Fibroblast of mammary gland (primary cell): Measurements from ENCODE around the gene SEC14L1.

Experiments used
- DNase-seq: peaks from one replicate; pipeline ENCODE4 v3.0.0-alpha.2; 2010; ENCODE audit warnings: low read depth
- H3K4me3 ChIP-seq: 2 replicates; pipeline ENCODE4 v1.5.1; 2011; ENCODE audit warnings: low read depth, mild to moderate bottlenecking, low read length, moderate library complexity; ENCODE audit not compliant: control insufficient read depth
- TF ChIP-seq, protein P1 (sequence below): conservative IDR thresholded peaks from 2 replicates; pipeline ENCODE4 v1.5.1; 2011; ENCODE audit warnings: low read depth, low read length, inconsistent platforms; ENCODE audit not compliant: control insufficient read depth, insufficient read depth

Gene SEC14L1

DNA sequence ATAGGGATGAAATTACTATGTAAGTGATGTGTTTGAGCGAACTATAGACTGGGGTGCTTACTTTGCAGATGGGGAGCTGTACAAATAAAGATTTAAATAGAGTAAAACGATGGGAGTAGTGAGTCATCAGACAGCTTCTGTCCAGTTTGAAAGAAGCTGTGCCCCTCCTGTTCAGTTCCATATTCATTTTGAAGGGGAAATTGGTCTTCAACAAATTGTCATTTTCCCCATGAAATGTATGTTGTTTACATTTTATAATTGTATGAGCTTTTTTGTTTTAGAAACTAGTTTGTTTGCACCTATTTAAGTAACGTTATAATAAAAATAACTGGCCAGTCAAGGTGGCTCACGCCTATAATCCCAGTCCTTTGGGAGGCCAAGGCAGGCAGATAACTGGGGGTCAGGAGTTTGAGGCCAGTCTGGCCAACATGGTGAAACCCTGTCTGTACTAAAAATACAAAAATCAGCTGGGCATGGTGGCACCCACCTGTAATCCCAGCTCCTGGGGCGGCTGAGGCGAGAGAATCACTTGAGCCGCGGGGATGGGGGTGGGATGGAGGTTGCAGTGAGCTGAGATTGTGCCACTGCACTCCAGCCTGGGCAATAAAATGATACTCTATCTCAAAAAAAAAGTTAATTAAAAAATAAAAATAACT, 20.2 kb downstream of the SEC14L1 start:
- DNase-seq: no peak
- H3K4me3 ChIP-seq: no peak overlapping the region
- TF ChIP-seq, protein P1, sequence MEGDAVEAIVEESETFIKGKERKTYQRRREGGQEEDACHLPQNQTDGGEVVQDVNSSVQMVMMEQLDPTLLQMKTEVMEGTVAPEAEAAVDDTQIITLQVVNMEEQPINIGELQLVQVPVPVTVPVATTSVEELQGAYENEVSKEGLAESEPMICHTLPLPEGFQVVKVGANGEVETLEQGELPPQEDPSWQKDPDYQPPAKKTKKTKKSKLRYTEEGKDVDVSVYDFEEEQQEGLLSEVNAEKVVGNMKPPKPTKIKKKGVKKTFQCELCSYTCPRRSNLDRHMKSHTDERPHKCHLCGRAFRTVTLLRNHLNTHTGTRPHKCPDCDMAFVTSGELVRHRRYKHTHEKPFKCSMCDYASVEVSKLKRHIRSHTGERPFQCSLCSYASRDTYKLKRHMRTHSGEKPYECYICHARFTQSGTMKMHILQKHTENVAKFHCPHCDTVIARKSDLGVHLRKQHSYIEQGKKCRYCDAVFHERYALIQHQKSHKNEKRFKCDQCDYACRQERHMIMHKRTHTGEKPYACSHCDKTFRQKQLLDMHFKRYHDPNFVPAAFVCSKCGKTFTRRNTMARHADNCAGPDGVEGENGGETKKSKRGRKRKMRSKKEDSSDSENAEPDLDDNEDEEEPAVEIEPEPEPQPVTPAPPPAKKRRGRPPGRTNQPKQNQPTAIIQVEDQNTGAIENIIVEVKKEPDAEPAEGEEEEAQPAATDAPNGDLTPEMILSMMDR: no peak

DNA sequence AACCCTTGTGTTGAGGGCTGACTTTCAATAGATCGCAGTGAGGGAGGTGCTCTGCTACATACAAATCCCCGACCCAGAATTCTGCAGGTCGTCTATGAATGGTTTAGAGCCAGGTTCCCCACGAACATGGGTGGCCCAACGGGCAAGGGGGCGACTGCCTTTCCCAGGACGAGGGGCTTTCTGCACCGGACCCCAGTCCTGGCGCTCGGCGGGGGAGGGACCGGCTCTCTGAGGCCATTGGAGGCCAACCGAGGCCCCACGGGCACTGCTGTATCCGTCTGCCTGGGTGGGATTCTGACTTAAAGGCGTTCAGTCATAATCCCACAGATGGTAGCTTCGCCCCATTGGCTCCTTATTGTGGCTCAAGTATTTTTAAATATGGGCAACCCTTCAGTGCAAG, 21.2 kb downstream of the SEC14L1 start:
- no peak overlapping the region for H3K4me3 ChIP-seq
- TF ChIP-seq, protein P1: no peak
- DNase-seq: no peak

DNA sequence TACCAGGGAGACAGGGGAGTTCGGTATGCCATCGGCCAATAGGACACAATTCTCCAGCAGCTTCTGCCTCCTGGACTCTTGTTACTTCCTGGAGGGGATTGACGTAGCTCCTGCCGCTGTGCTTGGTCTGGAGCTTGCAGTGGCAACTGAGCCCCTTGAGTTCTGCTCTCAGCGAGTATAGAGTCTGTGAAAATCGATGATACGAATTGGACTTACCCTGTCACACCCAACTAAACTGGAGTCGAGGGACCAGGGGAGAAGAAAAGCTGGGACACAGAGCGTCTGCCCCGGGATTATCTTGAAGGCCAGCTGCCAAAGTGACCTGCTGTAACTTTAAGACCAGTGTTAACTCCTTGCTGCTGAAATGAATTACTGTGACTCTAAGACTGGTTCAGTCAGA, 22.2 kb downstream of the SEC14L1 start:
- peak; percentile 22 for DNase-seq
- H3K4me3 ChIP-seq: no peak overlapping the region
- TF ChIP-seq, protein P1: no peak

DNA sequence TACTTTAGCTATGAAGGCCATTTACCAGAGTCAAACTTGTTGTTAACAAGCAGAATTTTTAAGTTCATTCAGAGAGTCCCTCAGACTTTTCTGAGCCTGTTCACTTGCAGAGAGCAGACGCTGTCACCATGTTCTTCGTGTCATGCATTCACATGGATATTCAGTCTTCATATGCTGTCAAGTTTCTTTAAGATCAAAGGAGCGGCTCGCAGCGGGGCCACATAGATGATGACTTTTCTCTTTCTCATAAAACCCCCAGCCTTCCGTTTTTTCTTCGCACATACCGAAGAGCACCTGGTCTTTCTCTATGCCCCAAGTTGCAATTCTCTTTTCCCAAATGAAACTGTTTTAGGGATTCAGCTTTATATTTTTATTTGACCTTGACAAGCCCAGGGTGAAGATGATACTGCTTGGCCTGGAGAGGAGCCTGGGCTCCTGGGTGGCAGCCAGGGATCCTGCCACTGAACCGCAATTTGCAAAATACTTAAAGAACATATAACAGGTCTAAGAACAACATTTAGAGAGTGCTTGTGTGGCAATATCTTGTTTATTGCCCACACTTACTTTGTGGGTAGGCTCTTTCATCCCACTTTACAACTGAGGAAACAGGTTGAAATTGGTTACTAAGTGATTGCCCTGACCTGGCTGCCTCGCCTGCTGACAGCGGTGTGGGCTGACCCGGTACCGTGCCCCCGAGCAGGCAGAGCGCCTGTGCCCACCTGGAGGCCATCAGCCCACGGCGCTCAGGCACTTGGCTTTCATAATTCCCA, 22.9 kb downstream of the SEC14L1 start:
- no peak for DNase-seq
- H3K4me3 ChIP-seq: no peak overlapping the region
- TF ChIP-seq, protein P1: no peak

DNA sequence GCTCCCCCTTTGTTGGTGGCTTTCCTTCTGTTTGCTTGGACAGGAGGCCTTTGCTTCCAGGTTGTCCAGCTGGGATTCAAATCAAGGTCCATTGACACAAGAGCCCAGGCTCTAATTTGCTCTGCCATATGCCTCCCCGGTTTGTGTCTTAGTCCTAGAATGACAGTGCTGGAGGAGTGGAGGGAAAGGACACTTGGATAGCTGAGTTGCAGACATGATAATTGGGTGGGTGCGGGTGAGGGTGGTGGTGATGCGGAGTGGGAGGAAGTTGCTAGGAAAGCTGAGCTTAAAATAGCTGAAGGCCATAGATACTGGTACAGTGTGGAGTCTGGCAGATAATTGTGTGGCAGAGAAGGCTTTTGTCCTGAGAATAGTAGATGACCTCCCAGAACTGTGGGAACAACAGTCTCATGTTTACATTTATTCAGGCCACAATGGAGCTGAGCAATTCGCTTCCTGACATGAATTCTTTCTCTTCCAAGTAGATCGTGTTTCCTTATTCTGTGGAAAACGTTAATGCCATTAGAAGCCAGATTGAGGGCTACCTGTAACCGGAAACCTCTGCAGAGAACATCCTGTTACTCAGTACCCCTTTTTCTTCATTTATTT, 23.8 kb downstream of the SEC14L1 start:
- TF ChIP-seq, protein P1: no peak
- H3K4me3 ChIP-seq: no peak overlapping the region
- DNase-seq: no peak

DNA sequence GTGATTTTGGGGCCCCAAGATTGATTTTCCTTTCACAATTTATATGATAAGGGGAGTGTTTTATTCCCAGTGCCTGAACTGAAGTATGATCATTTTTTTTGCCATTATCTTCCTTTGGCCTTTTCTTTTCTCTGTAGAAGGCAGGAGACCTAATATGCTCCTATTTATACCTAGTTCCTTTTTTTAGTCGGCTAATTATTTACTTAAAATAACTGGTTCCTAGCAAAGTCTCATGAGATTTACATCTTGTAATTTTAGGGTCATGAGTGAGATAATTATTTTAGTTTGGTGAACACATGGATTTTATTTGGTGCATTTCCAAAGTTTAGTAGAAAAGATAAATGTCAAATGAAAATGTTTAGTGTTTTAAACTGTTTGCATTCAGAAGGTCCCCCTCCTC, 24.8 kb downstream of the SEC14L1 start:
- TF ChIP-seq, protein P1: no peak
- DNase-seq: no peak
- no peak overlapping the region for H3K4me3 ChIP-seq
